WTC11 (cell line): ENCODE measurements around the gene CASQ2. TPM values are rescaled to one million over a fixed set of nuclear protein-coding genes. Genes with fewer than 3 reads are reported as not detected.

ENCODE experiments used
- ATAC-seq: fragments of 200-7000 bp; cut with Tn5 transposase; 2 replicates; pipeline ENCODE4 v1.10.0; 2021; ENCODE audit warnings: mild to moderate bottlenecking, moderate library complexity
- CTCF ChIA-PET: fragments of 300-600 bp; sonication (Branson Sonifier 250); formaldehyde crosslinking; loops from one replicate; lab custom pipeline; 2021; ENCODE audit warnings: antibody characterized with exemption; lab: Charles Lee
- POLR2A ChIA-PET: fragments of 350-600 bp; sonication (Branson Sonifier 250); formaldehyde crosslinking; loops from one replicate; lab custom pipeline; 2021; ENCODE audit warnings: antibody characterized with exemption; lab: Charles Lee
- DNase-seq: peaks from one replicate; pipeline ENCODE4 v3.0.0; 2021; ENCODE audit warnings: low spot score
- H3K27ac Mint-ChIP-seq: 2 replicates; pipeline ENCODE4 v1.8.0; 2021; ENCODE audit warnings: mixed read lengths
- H3K27me3 Mint-ChIP-seq: 2 replicates; pipeline ENCODE4 v1.8.0; 2021; ENCODE audit warnings: low read depth, mild to moderate bottlenecking, moderate library complexity, mixed read lengths
- H3K36me3 Mint-ChIP-seq: 2 replicates; pipeline ENCODE4 v1.8.0; 2021; ENCODE audit warnings: mixed read lengths
- H3K4me1 Mint-ChIP-seq: 2 replicates; pipeline ENCODE4 v1.8.0; 2022; ENCODE audit warnings: mixed read lengths
- H3K4me3 Mint-ChIP-seq: 2 replicates; pipeline ENCODE4 v1.8.0; 2021; ENCODE audit warnings: mild to moderate bottlenecking, moderate library complexity, mixed read lengths
- H3K9me3 Mint-ChIP-seq: 2 replicates; pipeline ENCODE4 v1.8.0; 2021; ENCODE audit warnings: mixed read lengths
- ATF1 ChIP-seq: sonication (generic); formaldehyde crosslinking; IDR thresholded peaks from 2 replicates; pipeline ENCODE4 v1.8.1; 2023; ENCODE audit warnings: mild to moderate bottlenecking, moderate library complexity, missing genetic modification reagents
- ELF4 ChIP-seq: sonication (generic); formaldehyde crosslinking; IDR thresholded peaks from 2 replicates; pipeline ENCODE4 v1.8.1; 2022; ENCODE audit warnings: low read depth, mild to moderate bottlenecking, moderate library complexity, missing genetic modification reagents
- HMGA2 ChIP-seq: fragments of 250-450 bp; sonication (Bioruptor Pico); IDR thresholded peaks from 2 replicates; pipeline ENCODE4 v1.4.0; 2021; ENCODE audit warnings: mild to moderate bottlenecking, moderate library complexity
- JAZF1 ChIP-seq: fragments of 250-450 bp; sonication (Bioruptor Pico); IDR thresholded peaks from 2 replicates; pipeline ENCODE4 v1.9.0; 2021; ENCODE audit warnings: moderate library complexity, mild to moderate bottlenecking, inconsistent platforms
- NFATC4 ChIP-seq: fragments of 250-450 bp; sonication (Bioruptor Pico); IDR thresholded peaks from 2 replicates; pipeline ENCODE4 v1.9.0; 2021; ENCODE audit warnings: mild to moderate bottlenecking
- NFE2L1 ChIP-seq: sonication (generic); formaldehyde crosslinking; IDR thresholded peaks from 2 replicates; pipeline ENCODE4 v1.8.1; 2023; ENCODE audit warnings: missing genetic modification reagents
- PRRX2 ChIP-seq: fragments of 250-450 bp; sonication (Bioruptor Pico); IDR thresholded peaks from 2 replicates; pipeline ENCODE4 v1.8.0; 2021; ENCODE audit warnings: mild to moderate bottlenecking
- RELA ChIP-seq: sonication (generic); formaldehyde crosslinking; IDR thresholded peaks from 2 replicates; pipeline ENCODE4 v1.8.1; 2022; ENCODE audit warnings: missing genetic modification reagents, mild to moderate bottlenecking, borderline replicate concordance
- SMAD3 ChIP-seq: sonication (generic); formaldehyde crosslinking; IDR thresholded peaks from 2 replicates; pipeline ENCODE4 v1.8.0; 2022; ENCODE audit warnings: missing genetic modification reagents, mild to moderate bottlenecking, borderline replicate concordance
- SMAD4 ChIP-seq: sonication (generic); formaldehyde crosslinking; IDR thresholded peaks from 2 replicates; pipeline ENCODE4 v1.8.0; 2022; ENCODE audit warnings: mild to moderate bottlenecking, missing genetic modification reagents
- ZNF232 ChIP-seq: sonication (generic); formaldehyde crosslinking; IDR thresholded peaks from 2 replicates; pipeline ENCODE4 v1.8.0; 2022; ENCODE audit warnings: mild to moderate bottlenecking, missing genetic modification reagents
- ZNF263 ChIP-seq: sonication (generic); formaldehyde crosslinking; IDR thresholded peaks from 2 replicates; pipeline ENCODE4 v1.8.1; 2022; ENCODE audit warnings: low read depth, mild to moderate bottlenecking, moderate library complexity, missing genetic modification reagents
- ZNF423 ChIP-seq: fragments of 250-450 bp; sonication (Bioruptor Pico); IDR thresholded peaks from 2 replicates; pipeline ENCODE4 v2.1.2; 2022; ENCODE audit warnings: mild to moderate bottlenecking, moderate library complexity
- total RNA-seq: library from RNA; stranded (reverse); gene quantifications from 3 replicates; pipeline ENCODE4 v1.2.3, GENCODE V29; 2021
- TF ChIP-seq, protein P1 (sequence below): sonication (generic); formaldehyde crosslinking; conservative IDR thresholded peaks from 2 replicates; pipeline ENCODE4 v1.8.1; 2023; ENCODE audit warnings: mild to moderate bottlenecking, low read depth, missing genetic modification reagents, moderate library complexity
- TF ChIP-seq, protein P2 (sequence below): sonication (generic); formaldehyde crosslinking; IDR thresholded peaks from 2 replicates; pipeline ENCODE4 v1.8.1; 2023; ENCODE audit warnings: mild to moderate bottlenecking, missing genetic modification reagents, moderate library complexity
- TF ChIP-seq, protein P3 (sequence below): fragments of 250-450 bp; sonication (Bioruptor Pico); conservative IDR thresholded peaks from 2 replicates; pipeline ENCODE4 v1.9.0; 2021; ENCODE audit warnings: mild to moderate bottlenecking
- TF ChIP-seq, protein P4 (sequence below): fragments of 250-450 bp; sonication (Bioruptor Pico); IDR thresholded peaks from 2 replicates; pipeline ENCODE4 v1.8.0; 2021; ENCODE audit warnings: mild to moderate bottlenecking
- TF ChIP-seq, protein P5 (sequence below): sonication (generic); formaldehyde crosslinking; IDR thresholded peaks from 2 replicates; pipeline ENCODE4 v1.8.0; 2022; ENCODE audit warnings: mild to moderate bottlenecking, missing genetic modification reagents
- TF ChIP-seq, protein P6 (sequence below): sonication (generic); formaldehyde crosslinking; IDR thresholded peaks from 2 replicates; pipeline ENCODE4 v1.8.0; 2022; ENCODE audit warnings: missing genetic modification reagents

CASQ2 gene
- total RNA-seq, 1 experiment from 2014 or later = not detected

DNA sequence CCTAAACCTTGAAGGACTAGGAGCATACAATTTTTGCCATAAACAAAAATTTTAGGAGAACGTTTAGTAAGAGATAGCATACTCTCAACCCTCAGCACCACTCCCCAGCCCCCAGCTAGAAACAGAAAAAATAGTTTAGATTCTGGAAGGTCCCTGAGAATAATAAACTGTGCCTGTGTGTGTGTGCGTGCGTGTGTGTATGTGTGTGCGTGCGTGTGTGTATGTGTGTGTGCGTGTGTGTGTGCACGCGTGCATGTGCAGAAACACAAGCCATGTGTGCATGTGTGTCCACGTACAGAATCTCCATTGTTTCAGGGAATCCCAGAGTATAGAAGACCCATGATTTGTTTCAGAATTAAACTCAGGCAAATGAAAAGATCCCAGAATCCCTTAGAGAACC lies 62.6 kb downstream of the CASQ2 start (continued):
- TF ChIP-seq, protein P1, sequence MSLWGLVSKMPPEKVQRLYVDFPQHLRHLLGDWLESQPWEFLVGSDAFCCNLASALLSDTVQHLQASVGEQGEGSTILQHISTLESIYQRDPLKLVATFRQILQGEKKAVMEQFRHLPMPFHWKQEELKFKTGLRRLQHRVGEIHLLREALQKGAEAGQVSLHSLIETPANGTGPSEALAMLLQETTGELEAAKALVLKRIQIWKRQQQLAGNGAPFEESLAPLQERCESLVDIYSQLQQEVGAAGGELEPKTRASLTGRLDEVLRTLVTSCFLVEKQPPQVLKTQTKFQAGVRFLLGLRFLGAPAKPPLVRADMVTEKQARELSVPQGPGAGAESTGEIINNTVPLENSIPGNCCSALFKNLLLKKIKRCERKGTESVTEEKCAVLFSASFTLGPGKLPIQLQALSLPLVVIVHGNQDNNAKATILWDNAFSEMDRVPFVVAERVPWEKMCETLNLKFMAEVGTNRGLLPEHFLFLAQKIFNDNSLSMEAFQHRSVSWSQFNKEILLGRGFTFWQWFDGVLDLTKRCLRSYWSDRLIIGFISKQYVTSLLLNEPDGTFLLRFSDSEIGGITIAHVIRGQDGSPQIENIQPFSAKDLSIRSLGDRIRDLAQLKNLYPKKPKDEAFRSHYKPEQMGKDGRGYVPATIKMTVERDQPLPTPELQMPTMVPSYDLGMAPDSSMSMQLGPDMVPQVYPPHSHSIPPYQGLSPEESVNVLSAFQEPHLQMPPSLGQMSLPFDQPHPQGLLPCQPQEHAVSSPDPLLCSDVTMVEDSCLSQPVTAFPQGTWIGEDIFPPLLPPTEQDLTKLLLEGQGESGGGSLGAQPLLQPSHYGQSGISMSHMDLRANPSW (CRISPR knock-in tag) = no peak
- no peak for TF ChIP-seq ATF1 (CRISPR knock-in tag)
- no peak for TF ChIP-seq ELF4 (CRISPR knock-in tag)
- TF ChIP-seq, protein P2, sequence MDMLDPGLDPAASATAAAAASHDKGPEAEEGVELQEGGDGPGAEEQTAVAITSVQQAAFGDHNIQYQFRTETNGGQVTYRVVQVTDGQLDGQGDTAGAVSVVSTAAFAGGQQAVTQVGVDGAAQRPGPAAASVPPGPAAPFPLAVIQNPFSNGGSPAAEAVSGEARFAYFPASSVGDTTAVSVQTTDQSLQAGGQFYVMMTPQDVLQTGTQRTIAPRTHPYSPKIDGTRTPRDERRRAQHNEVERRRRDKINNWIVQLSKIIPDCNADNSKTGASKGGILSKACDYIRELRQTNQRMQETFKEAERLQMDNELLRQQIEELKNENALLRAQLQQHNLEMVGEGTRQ (CRISPR knock-in tag) = no peak
- no peak for TF ChIP-seq HMGA2
- TF ChIP-seq NFE2L1 (CRISPR knock-in tag) = no peak
- TF ChIP-seq, protein P3, sequence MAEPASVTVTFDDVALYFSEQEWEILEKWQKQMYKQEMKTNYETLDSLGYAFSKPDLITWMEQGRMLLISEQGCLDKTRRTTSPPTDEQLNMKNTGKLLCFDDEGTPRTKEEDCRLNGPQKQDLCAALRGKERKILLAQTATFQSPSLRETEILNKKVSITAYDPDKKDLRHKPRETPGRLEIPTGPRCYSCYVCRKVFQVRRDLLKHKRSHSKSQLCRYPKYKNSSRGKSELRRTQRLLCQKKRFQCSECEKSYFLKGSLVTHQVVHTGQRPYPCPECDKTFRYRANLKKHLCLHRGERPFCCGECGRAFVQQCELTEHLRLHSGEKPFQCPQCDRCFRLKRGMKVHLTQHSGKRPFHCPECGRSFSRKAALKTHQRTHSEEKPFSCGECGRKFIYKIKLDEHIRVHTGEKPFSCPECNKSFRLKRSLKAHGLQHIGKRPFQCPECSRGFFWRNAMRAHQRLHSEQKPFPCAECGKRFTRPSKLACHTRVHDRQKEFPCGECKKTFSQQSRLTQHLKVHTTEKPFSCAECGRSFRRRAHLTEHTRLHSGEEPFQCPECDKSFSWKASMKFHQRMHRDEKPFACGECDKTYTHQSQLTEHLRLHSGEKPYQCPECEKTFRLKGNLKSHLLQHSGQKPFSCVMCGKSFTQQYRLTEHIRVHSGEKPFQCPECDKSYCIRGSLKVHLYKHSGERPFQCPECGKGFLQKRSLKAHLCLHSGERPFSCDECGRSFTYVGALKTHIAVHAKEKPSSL (CRISPR knock-in tag) = no peak
- TF ChIP-seq SMAD3 (CRISPR knock-in tag) = no peak
- TF ChIP-seq PRRX2 (CRISPR knock-in tag) = no peak
- no peak for TF ChIP-seq SMAD4 (CRISPR knock-in tag)
- no peak for TF ChIP-seq ZNF263 (CRISPR knock-in tag)

DNA sequence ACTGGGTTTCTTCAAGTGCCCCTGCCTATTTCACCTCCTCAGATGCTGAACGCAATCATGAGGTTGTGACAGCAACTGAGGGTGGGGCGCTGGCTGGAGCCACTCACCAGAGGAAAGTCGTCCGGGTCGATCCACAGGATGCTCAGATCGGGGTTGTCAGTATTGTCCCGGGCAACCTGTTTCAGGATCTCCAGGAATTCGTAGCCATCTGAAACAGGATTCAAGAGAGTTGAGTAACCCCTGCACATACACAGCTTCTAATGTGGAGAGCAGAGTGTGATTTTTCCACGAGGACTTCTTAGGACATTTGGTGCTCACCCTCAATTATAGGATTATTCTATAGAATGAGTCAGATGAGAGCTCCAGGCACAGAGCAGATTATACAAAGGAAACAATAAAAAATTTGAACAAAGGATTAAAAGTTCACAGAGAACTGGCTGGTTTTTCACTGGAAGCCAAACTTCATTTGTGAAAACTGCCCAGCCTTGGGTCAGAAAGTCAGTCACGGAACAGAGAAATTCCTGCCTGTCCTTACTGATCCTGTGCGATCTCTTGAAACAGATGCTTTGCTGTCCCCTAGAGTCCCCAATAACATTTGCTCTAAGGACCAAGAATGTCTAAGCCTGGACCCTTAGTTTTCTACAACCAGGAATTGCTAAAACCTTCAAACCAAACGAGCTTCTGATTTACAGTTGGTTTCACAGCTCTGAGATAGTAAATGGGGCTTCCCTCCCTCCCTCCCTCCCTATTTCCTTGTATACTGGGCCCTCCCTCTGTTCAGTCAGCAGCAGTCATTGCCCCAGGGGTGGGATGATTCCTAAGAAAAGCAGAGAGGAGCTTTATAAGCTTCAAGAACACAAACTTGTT lies 63.2 kb downstream of the CASQ2 start:
- POLR2A ChIA-PET = interaction anchor here (0.6 kb wide), 1 partner anchor 105 kb away, joined by 5 read pairs; no protein-coding TSS in a partner anchor
- no peaks in the 10 kb centered on the region for H3K9me3 Mint-ChIP-seq
- no peaks in the 10 kb centered on the region; the same call in 1 of the 2 replicates for H3K4me1 Mint-ChIP-seq
- H3K4me3 Mint-ChIP-seq = no peak overlapping the region
- CTCF ChIA-PET = interaction anchor here (1.5 to 4.2 kb wide), 7 partner anchors 8 to 97 kb away, joined by 4 to 92 read pairs (median 35); partner anchors contain the start of gene CASQ2
- H3K27me3 Mint-ChIP-seq = no peaks in the 10 kb centered on the region
- ATAC-seq = no peak
- H3K36me3 Mint-ChIP-seq = no peaks in the 10 kb centered on the region
- H3K27ac Mint-ChIP-seq = no peak overlapping the region
- no peak for TF ChIP-seq ZNF232 (CRISPR knock-in tag)
- TF ChIP-seq, protein P4, sequence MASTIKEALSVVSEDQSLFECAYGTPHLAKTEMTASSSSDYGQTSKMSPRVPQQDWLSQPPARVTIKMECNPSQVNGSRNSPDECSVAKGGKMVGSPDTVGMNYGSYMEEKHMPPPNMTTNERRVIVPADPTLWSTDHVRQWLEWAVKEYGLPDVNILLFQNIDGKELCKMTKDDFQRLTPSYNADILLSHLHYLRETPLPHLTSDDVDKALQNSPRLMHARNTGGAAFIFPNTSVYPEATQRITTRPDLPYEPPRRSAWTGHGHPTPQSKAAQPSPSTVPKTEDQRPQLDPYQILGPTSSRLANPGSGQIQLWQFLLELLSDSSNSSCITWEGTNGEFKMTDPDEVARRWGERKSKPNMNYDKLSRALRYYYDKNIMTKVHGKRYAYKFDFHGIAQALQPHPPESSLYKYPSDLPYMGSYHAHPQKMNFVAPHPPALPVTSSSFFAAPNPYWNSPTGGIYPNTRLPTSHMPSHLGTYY = no peak
- DNase-seq = no peak

DNA sequence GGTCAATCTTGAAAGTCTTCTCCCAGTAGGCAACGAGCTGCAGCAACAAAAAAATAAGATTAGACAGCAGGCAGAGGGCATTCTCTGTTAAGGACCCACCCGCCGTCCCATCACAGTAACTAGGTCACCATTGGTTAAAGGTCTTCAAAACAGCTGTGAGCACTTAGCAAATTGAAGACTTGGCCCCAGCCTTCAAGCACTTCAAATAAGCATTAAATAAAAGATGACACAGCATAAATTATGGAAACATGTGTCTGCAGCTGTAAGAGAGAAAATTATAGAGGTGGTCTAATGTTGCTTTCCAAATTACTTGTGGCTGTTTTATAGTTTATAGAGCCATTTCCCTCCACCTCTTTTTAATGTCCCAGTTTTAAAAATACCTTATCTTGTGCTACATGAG lies 65.6 kb downstream of the CASQ2 start:
- ChIA-PET CTCF (interaction anchor here (0.7 to 1.2 kb wide), 2 partner anchors 68 to 95 kb away, joined by 3 to 6 read pairs; no protein-coding TSS in a partner anchor), POLR2A (no interaction called here)
- H3K36me3 Mint-ChIP-seq = no peaks in the 10 kb centered on the region
- no peaks in the 10 kb centered on the region; the same call in 1 of the 2 replicates for H3K4me1 Mint-ChIP-seq
- no peaks in the 10 kb centered on the region for H3K27me3 Mint-ChIP-seq
- no peak for DNase-seq
- ATAC-seq = no peak
- no peaks in the 10 kb centered on the region for H3K9me3 Mint-ChIP-seq
- no peak overlapping the region for H3K4me3 Mint-ChIP-seq
- H3K27ac Mint-ChIP-seq = no peak overlapping the region
- TF ChIP-seq, protein P5, sequence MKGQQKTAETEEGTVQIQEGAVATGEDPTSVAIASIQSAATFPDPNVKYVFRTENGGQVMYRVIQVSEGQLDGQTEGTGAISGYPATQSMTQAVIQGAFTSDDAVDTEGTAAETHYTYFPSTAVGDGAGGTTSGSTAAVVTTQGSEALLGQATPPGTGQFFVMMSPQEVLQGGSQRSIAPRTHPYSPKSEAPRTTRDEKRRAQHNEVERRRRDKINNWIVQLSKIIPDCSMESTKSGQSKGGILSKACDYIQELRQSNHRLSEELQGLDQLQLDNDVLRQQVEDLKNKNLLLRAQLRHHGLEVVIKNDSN (CRISPR knock-in tag) = no peak
- TF ChIP-seq ZNF423 (CRISPR knock-in tag) (no peak), NFATC4 (CRISPR knock-in tag) (no peak), RELA (CRISPR knock-in tag) (no peak), JAZF1 (no peak)
- TF ChIP-seq, protein P4 = no peak
- TF ChIP-seq, protein P6, sequence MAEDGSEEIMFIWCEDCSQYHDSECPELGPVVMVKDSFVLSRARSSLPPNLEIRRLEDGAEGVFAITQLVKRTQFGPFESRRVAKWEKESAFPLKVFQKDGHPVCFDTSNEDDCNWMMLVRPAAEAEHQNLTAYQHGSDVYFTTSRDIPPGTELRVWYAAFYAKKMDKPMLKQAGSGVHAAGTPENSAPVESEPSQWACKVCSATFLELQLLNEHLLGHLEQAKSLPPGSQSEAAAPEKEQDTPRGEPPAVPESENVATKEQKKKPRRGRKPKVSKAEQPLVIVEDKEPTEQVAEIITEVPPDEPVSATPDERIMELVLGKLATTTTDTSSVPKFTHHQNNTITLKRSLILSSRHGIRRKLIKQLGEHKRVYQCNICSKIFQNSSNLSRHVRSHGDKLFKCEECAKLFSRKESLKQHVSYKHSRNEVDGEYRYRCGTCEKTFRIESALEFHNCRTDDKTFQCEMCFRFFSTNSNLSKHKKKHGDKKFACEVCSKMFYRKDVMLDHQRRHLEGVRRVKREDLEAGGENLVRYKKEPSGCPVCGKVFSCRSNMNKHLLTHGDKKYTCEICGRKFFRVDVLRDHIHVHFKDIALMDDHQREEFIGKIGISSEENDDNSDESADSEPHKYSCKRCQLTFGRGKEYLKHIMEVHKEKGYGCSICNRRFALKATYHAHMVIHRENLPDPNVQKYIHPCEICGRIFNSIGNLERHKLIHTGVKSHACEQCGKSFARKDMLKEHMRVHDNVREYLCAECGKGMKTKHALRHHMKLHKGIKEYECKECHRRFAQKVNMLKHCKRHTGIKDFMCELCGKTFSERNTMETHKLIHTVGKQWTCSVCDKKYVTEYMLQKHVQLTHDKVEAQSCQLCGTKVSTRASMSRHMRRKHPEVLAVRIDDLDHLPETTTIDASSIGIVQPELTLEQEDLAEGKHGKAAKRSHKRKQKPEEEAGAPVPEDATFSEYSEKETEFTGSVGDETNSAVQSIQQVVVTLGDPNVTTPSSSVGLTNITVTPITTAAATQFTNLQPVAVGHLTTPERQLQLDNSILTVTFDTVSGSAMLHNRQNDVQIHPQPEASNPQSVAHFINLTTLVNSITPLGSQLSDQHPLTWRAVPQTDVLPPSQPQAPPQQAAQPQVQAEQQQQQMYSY (CRISPR knock-in tag) = no peak
